LNCaP clone FGC (cell line): ENCODE data around the gene TMEM60.

Source experiments
- DNase-seq: peaks from one replicate; pipeline ENCODE4 v3.0.0-alpha.2; 2011; ENCODE audit warnings: low read depth
- H3K4me3 ChIP-seq: 2 replicates; pipeline ENCODE4 v1.5.1; 2011; ENCODE audit warnings: mild to moderate bottlenecking, low read depth, low read length, control low read depth
- TF ChIP-seq, protein P1 (sequence below): IDR thresholded peaks from 2 replicates; pipeline ENCODE4 v1.5.1; 2012; ENCODE audit warnings: mild to moderate bottlenecking; ENCODE audit not compliant: control insufficient read depth, insufficient read depth; ENCODE audit errors: extremely low read depth

Gene TMEM60

DNA sequence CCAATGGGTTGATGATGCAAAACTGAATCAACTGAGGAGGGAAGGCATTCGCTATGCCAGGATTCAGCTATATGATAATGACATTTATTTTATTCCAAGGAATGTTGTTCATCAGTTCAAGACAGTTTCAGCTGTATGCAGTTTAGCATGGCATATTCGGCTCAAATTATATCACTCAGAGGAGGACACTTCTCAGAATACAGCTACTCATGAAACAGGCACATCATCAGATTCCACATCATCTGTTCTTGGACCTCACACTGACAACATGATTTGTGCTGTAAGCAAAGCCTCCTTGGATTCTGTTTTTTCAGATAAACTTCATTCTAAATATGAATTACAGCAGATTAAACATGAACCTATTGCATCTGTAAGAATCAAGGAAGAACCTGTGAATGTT lies 19.7 kb downstream of the TMEM60 start:
- no peak overlapping the region for H3K4me3 ChIP-seq
- TF ChIP-seq, protein P1, sequence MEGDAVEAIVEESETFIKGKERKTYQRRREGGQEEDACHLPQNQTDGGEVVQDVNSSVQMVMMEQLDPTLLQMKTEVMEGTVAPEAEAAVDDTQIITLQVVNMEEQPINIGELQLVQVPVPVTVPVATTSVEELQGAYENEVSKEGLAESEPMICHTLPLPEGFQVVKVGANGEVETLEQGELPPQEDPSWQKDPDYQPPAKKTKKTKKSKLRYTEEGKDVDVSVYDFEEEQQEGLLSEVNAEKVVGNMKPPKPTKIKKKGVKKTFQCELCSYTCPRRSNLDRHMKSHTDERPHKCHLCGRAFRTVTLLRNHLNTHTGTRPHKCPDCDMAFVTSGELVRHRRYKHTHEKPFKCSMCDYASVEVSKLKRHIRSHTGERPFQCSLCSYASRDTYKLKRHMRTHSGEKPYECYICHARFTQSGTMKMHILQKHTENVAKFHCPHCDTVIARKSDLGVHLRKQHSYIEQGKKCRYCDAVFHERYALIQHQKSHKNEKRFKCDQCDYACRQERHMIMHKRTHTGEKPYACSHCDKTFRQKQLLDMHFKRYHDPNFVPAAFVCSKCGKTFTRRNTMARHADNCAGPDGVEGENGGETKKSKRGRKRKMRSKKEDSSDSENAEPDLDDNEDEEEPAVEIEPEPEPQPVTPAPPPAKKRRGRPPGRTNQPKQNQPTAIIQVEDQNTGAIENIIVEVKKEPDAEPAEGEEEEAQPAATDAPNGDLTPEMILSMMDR = no peak

DNA sequence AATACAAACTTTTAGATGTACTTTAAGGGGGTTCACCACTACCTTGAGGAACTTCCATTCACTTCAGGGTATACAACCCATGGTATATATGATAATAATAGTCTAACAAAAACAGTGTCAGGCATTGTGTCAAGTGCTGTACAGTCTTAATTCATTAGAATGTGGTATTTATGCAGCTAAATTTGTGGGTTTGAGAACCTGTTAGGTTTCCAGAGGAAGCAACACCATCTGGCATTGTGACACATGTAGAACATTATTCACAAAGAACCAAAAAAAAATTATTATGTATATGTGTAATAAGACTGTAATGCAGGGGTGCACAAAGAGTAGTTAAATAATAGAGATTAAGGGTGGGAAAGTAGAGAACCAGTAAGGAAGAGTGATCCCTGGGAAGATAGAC lies 26.3 kb downstream of the TMEM60 start:
- no peak overlapping the region for H3K4me3 ChIP-seq
- TF ChIP-seq, protein P1 = no peak
- no peak for DNase-seq

More for the DNA sequence above, 19.7 kb downstream of the TMEM60 start:
- no peak for DNase-seq

DNA sequence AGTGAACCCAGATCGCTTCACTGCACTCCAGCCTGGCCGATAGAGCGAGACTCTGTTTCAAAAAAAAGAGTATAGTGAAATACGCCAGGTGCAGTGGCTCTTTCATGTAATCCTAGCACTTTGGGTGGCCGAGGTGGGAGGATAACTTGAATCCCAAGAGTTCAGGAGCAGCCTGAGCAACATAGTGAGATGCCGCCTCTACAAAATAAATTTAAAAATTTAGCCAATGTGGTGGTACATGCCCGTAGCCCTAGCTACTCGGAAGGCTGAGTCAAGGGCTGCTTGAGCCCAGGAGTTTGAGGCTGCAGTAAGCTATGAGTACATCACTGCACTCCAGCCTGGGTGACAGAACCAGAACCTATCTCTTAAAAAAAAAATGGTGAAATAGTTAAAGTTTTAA lies 27.9 kb downstream of the TMEM60 start:
- DNase-seq = no peak
- TF ChIP-seq, protein P1 = no peak
- no peak overlapping the region for H3K4me3 ChIP-seq

DNA sequence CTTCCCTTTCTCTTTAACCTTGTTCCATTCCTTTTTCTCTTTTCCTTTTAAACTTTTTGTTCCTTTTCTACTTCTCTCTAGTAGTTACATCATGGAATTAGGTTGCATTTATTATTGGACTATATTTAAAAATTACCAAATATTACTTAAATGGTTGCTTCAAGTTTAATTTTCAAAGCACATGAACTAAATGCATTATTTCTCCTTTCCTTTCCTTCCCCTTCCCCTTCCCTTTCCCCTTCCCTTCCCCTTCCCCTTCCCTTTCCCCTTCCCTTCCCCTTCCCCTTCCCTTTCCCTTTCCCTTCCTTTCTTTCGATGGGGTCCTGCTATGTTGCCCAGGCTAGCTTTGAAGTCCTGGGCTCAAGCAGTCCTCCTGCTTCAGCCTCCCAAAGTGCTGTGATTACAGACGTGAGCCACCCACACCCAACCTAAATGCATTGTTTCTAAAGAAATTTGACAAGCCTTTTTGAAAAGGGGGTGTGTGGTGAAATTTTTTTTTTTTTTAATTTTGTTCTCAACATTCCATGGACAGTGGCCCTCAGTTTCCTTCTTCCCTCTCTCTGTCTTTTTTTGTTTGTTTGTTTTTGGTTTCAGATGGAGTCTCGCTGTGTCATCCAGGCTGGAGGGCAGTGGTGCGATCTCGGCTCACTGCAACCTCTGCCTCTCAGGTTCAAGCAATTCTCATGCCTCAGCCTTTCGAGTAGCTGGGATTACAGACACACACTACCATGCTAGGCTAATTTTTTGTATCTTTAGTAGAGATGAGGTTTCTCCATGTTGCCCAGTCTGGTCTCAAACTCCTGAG lies 31.2 kb downstream of the TMEM60 start:
- no peak for DNase-seq
- H3K4me3 ChIP-seq = no peak overlapping the region
- TF ChIP-seq, protein P1 = no peak

DNA sequence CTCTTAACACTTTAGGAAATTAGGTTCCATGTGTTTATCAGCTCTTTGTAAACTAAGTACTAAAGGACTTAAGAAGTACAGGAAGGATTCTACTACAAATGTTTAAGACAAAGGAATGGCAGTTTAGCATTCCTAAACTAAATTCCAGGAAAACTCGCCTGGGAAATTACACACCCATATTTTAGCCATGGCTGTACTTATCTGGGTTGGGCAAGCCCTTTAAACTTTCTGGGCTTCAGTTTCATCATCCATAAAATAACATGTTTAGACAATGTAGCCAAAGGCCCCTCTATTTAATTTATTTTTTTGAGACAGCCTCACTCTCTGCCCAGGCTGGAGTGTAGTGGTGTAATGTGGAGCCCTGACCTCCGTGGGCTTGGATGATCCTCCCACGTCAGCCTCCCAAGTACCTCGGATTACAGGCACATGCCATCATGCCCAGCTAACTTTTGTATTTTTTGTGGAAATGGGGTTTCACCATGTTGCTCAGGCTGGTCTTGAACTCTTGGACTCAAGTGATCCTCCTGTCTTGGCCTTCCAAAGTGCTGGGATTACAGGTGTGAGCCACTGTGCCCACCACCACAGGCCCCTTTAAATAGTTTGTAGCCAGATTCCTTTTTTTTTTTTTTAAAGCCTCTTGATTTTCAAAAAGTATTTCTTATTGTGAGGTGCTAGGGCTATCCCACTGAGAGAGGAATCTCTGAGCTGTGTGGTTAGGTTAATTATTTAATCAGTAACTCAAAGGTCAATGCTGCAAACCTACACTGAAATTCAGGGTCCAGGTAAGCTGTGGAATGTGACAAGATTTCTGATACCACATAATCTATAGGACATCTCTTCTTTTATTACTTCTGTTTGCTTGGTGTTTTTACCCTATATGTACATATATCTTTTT lies 32.1 kb downstream of the TMEM60 start:
- TF ChIP-seq, protein P1 = no peak
- H3K4me3 ChIP-seq = no peak overlapping the region
- DNase-seq = no peak

DNA sequence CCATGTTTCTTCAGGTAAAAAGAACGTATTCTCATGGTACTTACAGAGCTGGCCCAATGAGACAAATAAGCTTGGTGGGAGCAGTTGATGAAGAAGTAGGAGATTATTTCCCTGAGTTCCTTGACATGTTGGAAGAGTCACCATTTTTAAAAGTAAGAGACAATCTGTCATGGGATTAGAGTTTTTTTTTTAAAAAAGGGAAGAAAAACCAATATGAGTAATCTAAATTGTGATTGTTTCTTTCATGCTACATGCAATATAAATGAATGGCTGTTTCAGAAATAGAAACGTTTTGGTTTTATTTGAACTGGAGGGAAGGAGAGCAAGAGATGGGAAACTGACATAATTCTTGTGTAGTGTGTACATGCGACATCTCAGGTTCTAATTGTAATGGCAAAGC lies 32.8 kb downstream of the TMEM60 start:
- H3K4me3 ChIP-seq = no peak overlapping the region
- TF ChIP-seq, protein P1 = no peak
- no peak for DNase-seq
